GM18858 (cell line): Measurements from ENCODE around the gene HDAC4.

Experiments used
- ATAC-seq: cut with Tn5 transposase; IDR thresholded peaks from one replicate; pipeline ENCODE4 v1.9.1; 2021; ENCODE audit not compliant: unreplicated experiment

HDAC4 gene

DNA sequence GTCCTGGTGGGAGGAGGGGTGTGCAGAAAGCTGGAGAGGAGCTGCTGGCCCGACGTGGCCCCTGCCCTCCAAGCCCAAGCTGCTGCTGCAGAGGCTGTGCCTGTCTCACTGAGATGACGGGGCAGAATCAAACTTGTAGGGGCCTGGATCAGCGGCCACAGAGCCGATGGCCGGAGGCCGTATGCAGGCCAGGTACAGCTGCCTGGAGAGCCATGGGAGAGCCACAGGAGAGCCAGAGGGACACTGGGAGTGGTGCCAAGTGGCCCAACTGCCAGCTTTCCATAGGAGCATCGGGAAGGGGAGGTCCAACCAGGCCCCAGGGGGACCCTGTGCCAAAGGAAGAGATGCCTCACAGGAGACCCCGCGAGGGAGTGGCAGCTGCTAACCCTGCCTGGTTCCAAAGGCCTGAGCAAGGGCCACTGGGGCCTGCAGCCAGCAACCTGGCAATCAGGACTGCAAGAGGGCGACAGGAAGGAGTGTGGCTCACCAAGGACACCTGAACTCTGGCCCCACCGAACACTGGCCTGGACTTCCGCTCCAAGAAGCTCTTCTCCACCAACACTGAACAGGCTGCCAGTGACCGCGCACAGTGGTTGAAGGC is 70.7 kb downstream of the HDAC4 start:
- no peak for ATAC-seq

DNA sequence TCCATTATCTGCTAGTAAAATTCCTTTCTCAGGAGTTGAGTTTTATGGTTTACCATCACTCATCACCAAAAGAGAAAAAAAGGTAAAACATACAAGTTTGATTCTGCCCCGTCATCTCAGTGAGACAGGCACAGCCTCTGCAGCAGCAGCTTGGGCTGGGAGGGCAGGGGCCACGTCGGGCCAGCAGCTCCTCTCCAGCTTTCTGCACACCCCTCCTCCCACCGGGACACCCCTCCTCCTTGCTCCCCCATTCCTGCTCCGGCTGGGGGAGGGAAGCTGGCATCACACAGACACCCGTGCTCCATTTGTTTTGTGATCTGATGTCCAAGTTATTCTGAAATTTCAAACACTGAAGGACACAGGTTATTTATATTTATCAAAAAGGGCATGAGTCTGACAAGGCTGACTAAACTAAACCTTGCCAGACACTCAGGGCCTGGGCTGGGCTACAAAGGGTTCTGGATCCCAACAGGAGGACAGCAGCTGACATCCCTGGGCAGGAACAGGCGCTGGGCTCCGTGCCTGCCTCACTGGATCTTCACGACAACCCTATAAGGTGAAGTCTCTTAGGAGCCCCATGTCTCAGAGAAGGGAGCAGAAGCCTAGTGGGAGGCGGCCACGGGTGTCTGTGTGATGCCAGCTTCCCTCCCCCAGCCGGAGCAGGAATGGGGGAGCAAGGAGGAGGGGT is 71.4 kb downstream of the HDAC4 start:
- ATAC-seq: no peak

DNA sequence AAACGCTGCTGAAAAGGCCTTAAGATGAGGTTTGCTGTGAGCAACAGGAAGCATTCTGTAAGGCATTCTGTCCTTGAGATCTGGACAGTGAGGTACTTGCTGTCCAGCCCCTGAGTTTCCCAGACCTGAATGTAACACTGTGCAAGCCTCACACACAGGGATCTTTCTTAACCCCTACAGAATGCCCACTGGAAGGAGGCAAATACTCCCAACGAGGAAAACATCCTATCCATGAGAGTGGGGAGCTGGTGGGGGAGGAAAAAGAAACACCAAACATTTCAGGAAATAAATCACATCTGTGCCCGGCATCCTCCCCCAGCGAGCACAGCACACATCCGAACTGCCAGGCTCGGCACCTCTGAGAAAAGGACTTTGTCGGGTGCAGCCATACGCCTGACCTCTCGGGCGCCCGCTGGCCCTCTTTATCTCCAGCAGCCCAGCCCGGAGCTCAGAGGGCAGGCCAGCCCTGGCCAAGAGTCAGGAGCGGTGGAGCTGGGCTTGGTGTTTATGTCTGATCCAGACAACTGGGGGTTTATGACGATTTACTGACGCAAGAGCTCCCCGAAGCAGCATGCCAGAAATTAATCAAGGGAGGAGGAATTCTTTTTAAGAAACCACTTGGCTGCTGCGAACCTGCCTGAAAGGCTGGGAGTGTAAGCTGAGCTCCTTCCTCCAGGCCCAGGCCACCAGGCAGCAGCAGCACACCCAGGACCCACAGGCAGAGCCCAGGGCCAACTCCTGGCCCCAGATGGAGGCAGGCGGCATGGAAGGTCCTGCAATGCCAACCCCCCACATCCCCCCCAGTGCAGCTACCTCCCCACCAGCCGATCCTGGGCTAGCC is 72.2 kb downstream of the HDAC4 start:
- ATAC-seq: no peak

DNA sequence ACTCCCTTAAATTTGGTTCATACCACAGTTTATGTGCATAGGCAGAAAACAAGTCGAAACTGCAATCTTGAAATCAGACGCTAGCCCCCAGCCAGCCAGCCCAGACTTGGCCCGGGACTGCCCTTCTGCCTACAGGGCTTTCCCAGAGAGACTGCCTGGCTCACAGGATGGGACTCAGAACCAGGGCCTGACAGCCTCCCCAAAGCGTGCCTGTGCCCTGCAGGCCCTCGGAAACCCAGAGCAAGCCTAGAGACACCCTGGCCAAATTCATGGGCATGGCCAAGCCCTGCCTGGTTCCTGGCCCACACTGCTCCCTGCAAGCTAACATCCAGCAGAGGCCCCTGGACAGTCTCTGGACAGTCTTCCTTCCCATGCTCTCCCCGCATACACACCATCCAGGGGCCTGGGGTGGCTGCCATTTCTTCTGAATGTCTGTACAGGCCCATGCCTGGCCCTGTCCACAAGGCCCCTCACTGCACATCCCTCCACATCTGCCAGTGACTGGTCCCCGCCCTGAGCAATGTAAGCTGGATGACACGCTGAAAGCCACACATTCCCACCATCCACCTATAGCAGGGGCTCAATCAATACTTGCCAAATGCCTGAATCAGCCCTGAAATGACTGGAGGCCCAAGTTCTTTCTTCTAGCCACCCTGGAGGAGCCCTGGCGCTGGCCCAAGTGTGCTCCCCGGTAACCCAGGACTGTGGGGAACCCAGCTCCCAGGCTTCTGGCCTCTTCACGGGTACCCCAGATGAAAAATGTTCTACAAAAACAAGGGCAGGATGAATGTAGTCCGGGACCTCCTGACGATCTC is 73.1 kb downstream of the HDAC4 start:
- no peak for ATAC-seq

GRCh38 chr2:239326831-239327535 is 73.8 kb downstream of the HDAC4 start:
- ATAC-seq: no peak

DNA sequence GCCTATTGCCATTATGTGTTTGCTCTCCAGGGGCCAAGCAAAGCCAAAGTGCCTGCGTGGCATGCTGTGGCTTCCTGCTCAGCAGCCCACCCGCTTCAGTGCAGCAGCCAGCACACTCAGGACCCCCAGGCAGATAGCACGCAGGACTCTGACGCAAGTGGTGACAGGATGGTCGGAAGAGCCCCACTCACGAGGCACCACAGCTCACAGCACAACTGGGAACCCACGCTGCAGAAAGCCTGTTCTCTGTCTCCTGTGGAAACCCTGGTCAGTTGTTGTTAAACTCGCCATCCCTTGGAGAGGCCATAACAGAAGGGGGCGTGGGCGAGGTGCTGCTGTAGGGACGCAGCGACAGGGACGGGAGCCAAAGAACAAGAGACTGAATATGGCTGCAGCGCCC is 76.4 kb downstream of the HDAC4 start:
- no peak for ATAC-seq

- ATAC-seq: no peak
Observed at GRCh38 chr2:239323447-239323846, 77.4 kb downstream of the HDAC4 start.

- no peak for ATAC-seq
Observed at GRCh38 chr2:239322416-239323086, 78.3 kb downstream of the HDAC4 start.

DNA sequence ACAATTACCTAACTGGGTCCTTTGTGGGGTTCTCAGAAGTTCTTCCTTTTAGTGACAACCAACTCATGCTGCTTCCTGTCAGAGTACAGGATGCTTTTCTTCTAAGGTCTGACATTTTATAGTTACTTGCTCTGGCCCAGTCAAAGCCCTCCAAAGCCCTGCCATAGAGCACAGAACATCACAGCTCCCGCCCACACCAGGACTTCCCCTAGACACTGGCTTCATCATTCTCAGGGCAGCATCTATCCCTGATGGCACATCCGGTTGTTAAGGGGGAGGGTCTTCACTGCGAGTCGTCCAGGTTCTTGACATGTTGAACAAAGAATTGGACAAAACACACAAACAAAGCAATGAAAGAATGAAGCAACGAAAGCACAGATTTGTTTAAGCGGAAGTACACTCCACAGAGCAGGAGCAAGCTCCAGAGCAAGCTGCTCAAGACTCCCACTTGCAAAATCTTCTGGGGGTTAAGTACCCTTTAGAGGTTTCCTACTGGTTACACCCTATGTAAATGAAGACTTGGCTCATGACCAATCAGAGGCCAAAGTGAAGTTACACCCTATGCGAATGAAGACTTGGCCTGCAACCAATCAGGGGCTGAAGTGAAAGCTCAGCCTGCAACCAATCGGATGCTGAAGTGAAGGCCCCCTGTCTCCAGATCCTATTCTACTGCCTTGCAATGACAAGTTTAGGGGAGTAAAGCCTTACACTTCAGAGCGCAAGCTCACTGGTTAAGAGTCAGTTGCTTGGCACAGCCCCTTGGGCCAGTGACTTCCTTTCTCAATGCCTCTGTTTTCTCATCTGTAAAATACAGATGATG is 79.0 kb downstream of the HDAC4 start:
- no peak for ATAC-seq

GRCh38 chr2:239318790-239319661 is 81.8 kb downstream of the HDAC4 start:
- no peak for ATAC-seq

- no peak for ATAC-seq
Observed at GRCh38 chr2:239318151-239318611, 82.6 kb downstream of the HDAC4 start.

GRCh38 chr2:239316562-239317465 is 84.0 kb downstream of the HDAC4 start:
- ATAC-seq: no peak

DNA sequence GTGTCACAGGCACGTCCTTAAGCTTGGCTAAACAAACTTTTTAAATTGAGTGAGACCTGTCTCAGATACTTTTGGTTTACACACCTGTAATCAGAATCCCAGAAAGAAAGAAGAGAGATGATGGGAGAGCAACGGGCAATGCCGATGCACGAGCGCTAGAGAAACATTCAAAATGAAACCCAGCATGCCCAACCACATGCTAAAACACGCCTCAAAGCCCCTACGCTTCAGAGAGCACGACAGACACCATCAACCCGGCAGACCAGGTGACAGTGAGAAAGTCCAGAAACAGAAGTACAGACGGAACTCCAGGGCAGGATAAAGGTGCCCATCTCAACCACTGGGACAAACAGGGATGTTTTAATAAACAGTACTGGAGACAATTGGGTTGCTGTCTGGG is 85.5 kb downstream of the HDAC4 start:
- no peak for ATAC-seq

DNA sequence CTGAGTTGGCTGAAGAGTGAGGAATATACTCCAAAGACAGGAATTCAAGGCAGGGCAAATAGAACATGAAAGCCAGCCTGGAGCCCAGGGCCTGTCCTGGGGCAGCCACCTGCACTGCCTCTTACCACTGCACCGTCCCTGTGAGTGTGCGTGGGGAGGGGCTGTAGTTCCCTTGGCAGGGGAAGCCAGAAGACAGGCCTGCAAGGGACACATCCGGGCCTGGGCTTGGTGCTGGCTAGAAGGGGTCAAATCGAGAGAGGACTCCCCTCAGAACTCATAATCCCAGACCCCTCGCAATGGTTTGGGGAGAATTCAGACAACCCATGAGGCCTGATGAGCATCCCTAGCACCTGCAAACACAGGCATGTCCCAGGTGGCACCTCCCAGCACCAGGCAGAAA is 87.0 kb downstream of the HDAC4 start:
- no peak for ATAC-seq

DNA sequence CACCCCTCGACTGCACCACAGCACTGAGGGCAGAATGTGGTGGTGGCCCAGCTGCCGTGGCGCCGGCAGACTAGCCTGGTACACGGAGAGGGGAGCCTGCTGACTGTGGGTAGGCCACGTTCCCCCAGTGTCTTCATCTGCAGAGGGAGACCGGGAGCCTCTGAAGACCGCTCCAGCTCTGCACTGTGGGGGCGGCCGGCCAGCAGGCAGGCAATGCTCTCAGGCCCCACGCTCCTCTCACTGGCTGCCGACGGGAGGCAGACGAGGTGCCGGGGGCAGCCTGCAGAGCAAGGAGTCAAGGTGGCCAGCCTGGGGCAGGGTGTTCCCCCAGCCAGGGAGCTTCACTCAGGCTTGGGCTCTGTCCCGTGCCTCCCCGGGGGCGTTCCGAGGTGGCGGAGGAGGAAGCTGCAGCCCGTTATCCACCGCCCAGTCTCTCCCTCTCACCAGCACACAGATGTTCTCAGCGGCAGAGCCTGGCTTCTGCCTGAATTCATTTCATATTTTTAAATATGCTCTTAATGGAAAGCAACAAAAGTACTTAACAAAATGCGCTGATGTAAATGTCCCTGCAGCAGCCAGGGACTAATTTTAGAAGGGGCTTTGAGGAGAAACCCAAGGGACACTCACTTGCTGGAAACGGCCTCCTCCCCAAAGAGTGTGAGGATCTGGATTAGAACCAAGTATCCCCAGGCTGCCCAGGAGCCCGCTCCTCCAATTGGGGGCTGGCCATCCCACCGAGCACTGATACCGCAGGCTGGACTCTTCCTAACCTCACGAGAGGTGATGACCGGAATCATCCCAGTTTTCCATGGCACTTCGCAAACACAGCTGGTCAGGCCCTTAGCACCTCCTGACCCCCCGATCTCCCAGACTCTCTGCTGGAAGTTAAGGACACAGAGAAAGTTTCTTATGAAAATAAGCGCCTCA is 87.8 kb downstream of the HDAC4 start:
- no peak for ATAC-seq

DNA sequence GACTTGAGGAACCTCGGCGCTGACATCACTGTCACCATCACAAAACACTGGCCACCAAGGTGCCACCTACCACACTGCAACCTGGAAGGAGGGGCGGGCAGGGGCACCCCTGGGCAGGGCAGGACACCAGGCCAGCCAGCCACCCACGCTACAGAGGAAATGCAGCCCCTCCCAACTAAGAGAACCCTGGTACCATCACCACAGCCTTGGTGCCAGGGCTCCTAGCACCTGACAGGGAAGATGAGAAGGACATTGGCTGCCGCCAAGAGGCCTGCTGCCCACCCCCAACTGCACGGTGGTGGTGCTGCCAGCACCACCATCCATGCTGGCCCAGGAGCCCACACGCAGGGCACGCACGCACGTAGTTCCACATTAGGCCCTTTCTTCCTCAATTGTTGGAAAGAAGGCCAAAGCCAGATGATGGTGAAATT is 88.7 kb downstream of the HDAC4 start:
- no peak for ATAC-seq
